Fibroblast of skin of right quadriceps (primary cell): Measurements from ENCODE around the gene LAMA2.

ENCODE experiments used
- DNase-seq: peaks from one replicate; pipeline ENCODE4 v3.0.0-alpha.2; 2013

The LAMA2 gene

GRCh38 chr6:129236001-129236517 is 353.1 kb downstream of the LAMA2 start:
- DNase-seq = no peak

- no peak for DNase-seq
Observed at GRCh38 chr6:129238991-129239390, 356.1 kb downstream of the LAMA2 start.

- no peak for DNase-seq
Observed at GRCh38 chr6:129239825-129240491, 357.0 kb downstream of the LAMA2 start.

GRCh38 chr6:129240492-129240853 is 357.5 kb downstream of the LAMA2 start:
- no peak for DNase-seq

- DNase-seq = no peak
Observed at GRCh38 chr6:129242546-129242945, 359.6 kb downstream of the LAMA2 start.

- no peak for DNase-seq
Observed at GRCh38 chr6:129243377-129243776, 360.4 kb downstream of the LAMA2 start.

- no peak for DNase-seq
Observed at GRCh38 chr6:129248946-129249345, 366.0 kb downstream of the LAMA2 start.

- DNase-seq = peak; percentile 66
Observed at GRCh38 chr6:129251669-129252376, 368.9 kb downstream of the LAMA2 start.

GRCh38 chr6:129252377-129253071 is 369.6 kb downstream of the LAMA2 start:
- DNase-seq = peak; percentile 22

GRCh38 chr6:129253242-129253641 is 370.3 kb downstream of the LAMA2 start:
- no peak for DNase-seq

- no peak for DNase-seq
Observed at GRCh38 chr6:129253727-129254126, 370.8 kb downstream of the LAMA2 start.

- DNase-seq = no peak
Observed at GRCh38 chr6:129257196-129257595, 374.3 kb downstream of the LAMA2 start.

GRCh38 chr6:129262661-129263060 is 379.7 kb downstream of the LAMA2 start:
- no peak for DNase-seq

GRCh38 chr6:129263176-129263575 is 380.2 kb downstream of the LAMA2 start:
- no peak for DNase-seq

- DNase-seq = peak; percentile 24
Observed at GRCh38 chr6:129264480-129265045, 381.6 kb downstream of the LAMA2 start.

GRCh38 chr6:129267028-129267427 is 384.1 kb downstream of the LAMA2 start:
- DNase-seq = no peak

GRCh38 chr6:129269076-129269475 is 386.1 kb downstream of the LAMA2 start:
- no peak for DNase-seq

GRCh38 chr6:129269891-129270290 is 387.0 kb downstream of the LAMA2 start:
- no peak for DNase-seq

GRCh38 chr6:129270450-129270849 is 387.5 kb downstream of the LAMA2 start:
- no peak for DNase-seq

- no peak for DNase-seq
Observed at GRCh38 chr6:129273161-129273560, 390.2 kb downstream of the LAMA2 start.

- DNase-seq = no peak
Observed at GRCh38 chr6:129276461-129276860, 393.5 kb downstream of the LAMA2 start.

- DNase-seq = no peak
Observed at GRCh38 chr6:129276986-129277385, 394.0 kb downstream of the LAMA2 start.
